HCT116 (cell line): Measurements from ENCODE around the gene RASL11B. TPM values are rescaled to one million over a fixed set of nuclear protein-coding genes. Genes with fewer than 3 reads are reported as not detected.
A peak's percentile ranks its signal among the peaks of the same experiment; 100 is the strongest.

ENCODE experiments used
- ATAC-seq: fragments of 200-7000 bp; cut with Tn5 transposase; 2 replicates; pipeline ENCODE4 v1.9.1; 2020; ENCODE audit warnings: mild to moderate bottlenecking, moderate library complexity
- BruUV-seq: library from RNA; stranded (reverse); fragments of 400-500 nt; replicated peaks from 2 replicates; lab custom pipeline; 2021; lab: Mats Ljungman, UMichigan
- CTCF ChIA-PET: fragments of 300-600 bp; sonication (Branson Sonifier 250); formaldehyde crosslinking; loops from one replicate; lab custom pipeline; 2021; ENCODE audit warnings: antibody characterized with exemption; lab: Charles Lee
- POLR2A ChIA-PET: fragments of 300-600, 350-600 bp; sonication (Branson Sonifier 250); formaldehyde crosslinking; loops from one replicate; lab custom pipeline; 2021; ENCODE audit warnings: antibody characterized with exemption; lab: Charles Lee
- RAD21 ChIA-PET, 2 experiments: fragments of 300-600 bp; sonication (Branson Sonifier 250); formaldehyde crosslinking; loops; one replicate each; lab custom pipeline; 2023; ENCODE audit warnings: low total read pairs in 2 of 2; ENCODE audit not compliant: uncharacterized antibody in 2 of 2, unreplicated experiment in 2 of 2, low non-redundant PET in 1 of 2; lab: Charles Lee
- DNase-seq: peaks from one replicate; pipeline ENCODE4 v3.0.0-alpha.2; 2010; ENCODE audit warnings: low read depth, low spot score
- H2AFZ ChIP-seq: fragments of 200-600 bp; shearing (Covaris generic), sonication (generic); 2 replicates; pipeline ENCODE4 v1.6.1; 2017; ENCODE audit warnings: low read depth, mixed run types, mixed read lengths, antibody characterized with exemption, low read length; ENCODE audit not compliant: poor library complexity, severe bottlenecking
- H3K27ac ChIP-seq: 2 replicates; pipeline ENCODE4 v1.5.1; 2012; ENCODE audit warnings: low read depth, low read length
- H3K27me3 ChIP-seq: fragments of 200-600 bp; sonication (generic); 2 replicates; pipeline ENCODE4 v1.6.1; 2016; ENCODE audit warnings: mixed run types, low read length, mixed read lengths; ENCODE audit not compliant: insufficient read depth
- H3K36me3 ChIP-seq, 2 experiments: fragments of 200-500 bp in 1 of 2; fragments of 200-600 bp in 1 of 2; sonication (Bioruptor generic) in 1 of 2; sonication (generic) in 1 of 2; 2 replicates each; pipeline versions ENCODE4 v1.5.1 to v1.6.1; 2014 to 2016; ENCODE audit warnings: low read length in 2 of 2, inconsistent platforms in 1 of 2, mixed read lengths in 1 of 2, mixed run types in 1 of 2; ENCODE audit not compliant: insufficient read depth in 2 of 2, control insufficient read depth in 1 of 2
- H3K4me1 ChIP-seq, 2 experiments: fragments of 200-600 bp in 1 of 2; sonication (generic) in 1 of 2; 2 replicates each; pipeline versions ENCODE4 v1.5.1 to v1.6.1; 2012 to 2017; ENCODE audit warnings: low read length in 2 of 2, inconsistent platforms in 1 of 2, mild to moderate bottlenecking in 1 of 2, mixed read lengths in 1 of 2, mixed run types in 1 of 2, moderate library complexity in 1 of 2; ENCODE audit not compliant: insufficient read depth in 2 of 2, control insufficient read depth in 1 of 2
- H3K4me2 ChIP-seq: fragments of 200-600 bp; sonication (generic); 2 replicates; pipeline ENCODE4 v1.6.1; 2017; ENCODE audit warnings: mixed run types, low read length, mixed read lengths
- H3K4me3 ChIP-seq, 2 experiments: fragments of 200-600 bp in 1 of 2; sonication (generic) in 1 of 2; replicated peaks in 1 of 2; 2 replicates each; pipeline ENCODE4 v1.5.1; 2011 to 2016; ENCODE audit warnings: low read length in 2 of 2, control low read depth in 1 of 2, low read depth in 1 of 2, mild to moderate bottlenecking in 1 of 2, mixed read lengths in 1 of 2, mixed run types in 1 of 2
- H3K79me2 ChIP-seq: fragments of 200-600 bp; sonication (generic); 2 replicates; pipeline ENCODE4 v1.6.1; 2017; ENCODE audit warnings: mild to moderate bottlenecking, mixed run types, low read length, moderate library complexity, mixed read lengths; ENCODE audit not compliant: insufficient read depth
- H3K9ac ChIP-seq: fragments of 200-600 bp; sonication (generic); 2 replicates; pipeline ENCODE4 v1.6.1; 2016; ENCODE audit warnings: low read length, mixed read lengths
- H3K9me2 ChIP-seq: fragments of 200-600 bp; sonication (generic), shearing (Covaris generic); 2 replicates; pipeline ENCODE4 v1.6.1; 2017; ENCODE audit warnings: mixed run types, mild to moderate bottlenecking, moderate library complexity; ENCODE audit not compliant: insufficient read depth
- H3K9me3 ChIP-seq, 2 experiments: fragments of 200-500 bp in 1 of 2; fragments of 200-600 bp in 1 of 2; sonication (Bioruptor generic) in 1 of 2; sonication (generic) in 1 of 2; 2 replicates each; pipeline ENCODE4 v1.6.1; 2014 to 2017; ENCODE audit warnings: low read length in 2 of 2, mixed read lengths in 2 of 2, inconsistent platforms in 1 of 2, low read depth in 1 of 2, mild to moderate bottlenecking in 1 of 2, mixed run types in 1 of 2, moderate library complexity in 1 of 2; ENCODE audit not compliant: control insufficient read depth in 1 of 2, insufficient read depth in 1 of 2
- H4K20me1 ChIP-seq: fragments of 200-600 bp; sonication (generic), shearing (Covaris generic); 2 replicates; pipeline ENCODE4 v1.6.1; 2017; ENCODE audit warnings: mixed run types, mild to moderate bottlenecking, moderate library complexity; ENCODE audit not compliant: insufficient read depth
- CEBPB ChIP-seq: IDR thresholded peaks from 2 replicates; pipeline ENCODE4 v1.6.1; 2012; ENCODE audit warnings: low read depth
- CTCF ChIP-seq, 3 experiments: fragments of 200-600 bp in 1 of 3; sonication (generic) in 1 of 3; IDR thresholded peaks in 2 of 3; conservative IDR thresholded peaks in 1 of 3; 2 replicates each; pipeline ENCODE4 v1.5.1; 2012 to 2017; ENCODE audit warnings: low read depth in 2 of 3, low read length in 2 of 3, antibody characterized with exemption in 1 of 3, borderline replicate concordance in 1 of 3, control low read depth in 1 of 3, mild to moderate bottlenecking in 1 of 3, mixed read lengths in 1 of 3, mixed run types in 1 of 3, moderate library complexity in 1 of 3; ENCODE audit not compliant: insufficient read depth in 1 of 3
- EGR1 ChIP-seq: IDR thresholded peaks from 2 replicates; pipeline ENCODE4 v1.6.1; 2012; ENCODE audit warnings: low read depth
- EZH2 ChIP-seq: fragments of 200-600 bp; sonication (generic); IDR thresholded peaks from 2 replicates; pipeline ENCODE4 v1.6.1; 2017; ENCODE audit warnings: antibody characterized with exemption, mixed run types
- SIN3A ChIP-seq: IDR thresholded peaks from 2 replicates; pipeline ENCODE4 v1.6.1; 2012; ENCODE audit warnings: low read depth
- SRF ChIP-seq: IDR thresholded peaks from 2 replicates; pipeline ENCODE4 v1.6.1; 2012; ENCODE audit warnings: low read depth
- TCF7L2 ChIP-seq: IDR thresholded peaks from 2 replicates; pipeline ENCODE4 v1.7.0; 2011; ENCODE audit warnings: borderline replicate concordance, inconsistent platforms; ENCODE audit not compliant: insufficient read depth, insufficient read length; ENCODE audit errors: extremely low read depth
- intact Hi-C: fragments of 100-400 bp; cut with micrococcal nuclease; formaldehyde crosslinking; loops from 2 replicates; pipeline ENCODE4 v1.10.0; 2022
- total RNA-seq: library from RNA; stranded (reverse); gene quantifications from one replicate; pipeline ENCODE4 v1.2.1, GENCODE V29; 2021; ENCODE audit not compliant: unreplicated experiment

The RASL11B gene
- total RNA-seq, 1 experiment from 2014 or later = 0.34 TPM

- H3K36me3 ChIP-seq = no peaks in the 10 kb centered on the region
- H3K9me2 ChIP-seq = no peaks in the 10 kb centered on the region
- no TSS peak for BruUV-seq
- ChIA-PET RAD21 (no interaction called here), CTCF (no interaction called here), POLR2A (no interaction called here)
- peaks cover 18 to 38% of the 10 kb centered on the region in 2 experiments for H3K4me1 ChIP-seq
- H3K4me3 ChIP-seq = no peak overlapping the region
- H3K9ac ChIP-seq = no peak overlapping the region
- no peaks in the 10 kb centered on the region for H3K79me2 ChIP-seq
- intact Hi-C loops = no loop called here
- TF ChIP-seq CEBPB = no peak
- TF ChIP-seq CTCF (IDR thresholded peaks at IDR 0.05 in 2 of 3, conservative IDR thresholded peaks at IDR 0.05 in 1 of 3; ENCODE audit: borderline replicate concordance in 1 of 3, insufficient read depth in 1 of 3, low read depth in 2 of 3, low read length in 2 of 3) = no peak
- no peak for TF ChIP-seq SIN3A
- no peak for TF ChIP-seq TCF7L2
- no peak for TF ChIP-seq SRF
- no peak for TF ChIP-seq EGR1
- no peak for TF ChIP-seq EZH2
- H3K9me3 ChIP-seq = no peaks in the 10 kb centered on the region
- no peak overlapping the region for H2AFZ ChIP-seq
- H3K4me2 ChIP-seq = peak overlapping the region; percentile 46; the same call in 1 of the 2 replicates
- DNase-seq = no peak
- H3K27me3 ChIP-seq = no peaks in the 10 kb centered on the region
- H4K20me1 ChIP-seq = no peaks in the 10 kb centered on the region
- H3K27ac ChIP-seq = no peak overlapping the region
- no peak for ATAC-seq
Measured at GRCh38 chr4:52824603-52825459, 37.3 kb upstream of the RASL11B start.
